Measurements from ENCODE around the gene OLFM2.

OLFM2 gene

GRCh38 chr19:9970481-9970880 lies 34.2 kb upstream of the OLFM2 start:
- DNase-seq: no peak
- H3K4me1 ChIP-seq: no peaks in the 10 kb centered on the region
- H3K27ac ChIP-seq: no peak overlapping the region
- TF ChIP-seq, protein P1, sequence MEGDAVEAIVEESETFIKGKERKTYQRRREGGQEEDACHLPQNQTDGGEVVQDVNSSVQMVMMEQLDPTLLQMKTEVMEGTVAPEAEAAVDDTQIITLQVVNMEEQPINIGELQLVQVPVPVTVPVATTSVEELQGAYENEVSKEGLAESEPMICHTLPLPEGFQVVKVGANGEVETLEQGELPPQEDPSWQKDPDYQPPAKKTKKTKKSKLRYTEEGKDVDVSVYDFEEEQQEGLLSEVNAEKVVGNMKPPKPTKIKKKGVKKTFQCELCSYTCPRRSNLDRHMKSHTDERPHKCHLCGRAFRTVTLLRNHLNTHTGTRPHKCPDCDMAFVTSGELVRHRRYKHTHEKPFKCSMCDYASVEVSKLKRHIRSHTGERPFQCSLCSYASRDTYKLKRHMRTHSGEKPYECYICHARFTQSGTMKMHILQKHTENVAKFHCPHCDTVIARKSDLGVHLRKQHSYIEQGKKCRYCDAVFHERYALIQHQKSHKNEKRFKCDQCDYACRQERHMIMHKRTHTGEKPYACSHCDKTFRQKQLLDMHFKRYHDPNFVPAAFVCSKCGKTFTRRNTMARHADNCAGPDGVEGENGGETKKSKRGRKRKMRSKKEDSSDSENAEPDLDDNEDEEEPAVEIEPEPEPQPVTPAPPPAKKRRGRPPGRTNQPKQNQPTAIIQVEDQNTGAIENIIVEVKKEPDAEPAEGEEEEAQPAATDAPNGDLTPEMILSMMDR (IDR thresholded peaks at IDR 0.05): no peak
- intact Hi-C loops (cut with DNase I; ENCODE audit: low total_unique reads): no loop called here
- H3K9me3 ChIP-seq: no peaks in the 10 kb centered on the region
- no peak overlapping the region for H3K4me3 ChIP-seq
- H3K27me3 ChIP-seq: peaks cover 0 to 4% of the 10 kb centered on the region in 2 donors
- peaks cover 0 to 6% (median 0%) of the 10 kb centered on the region in 3 donors for H3K36me3 ChIP-seq

- TF ChIP-seq, protein P1 (IDR thresholded peaks at IDR 0.05): no peak
- Histone ChIP-seq H3K36me3 (peaks cover 0 to 6% (median 0%) of the 10 kb centered on the region in 3 donors), H3K4me3 (no peak overlapping the region), H3K27ac (no peak overlapping the region), H3K4me1 (no peaks in the 10 kb centered on the region), H3K9me3 (no peaks in the 10 kb centered on the region), H3K27me3 (peaks cover 0 to 4% of the 10 kb centered on the region in 2 donors)
- no peak for DNase-seq
- intact Hi-C loops (cut with DNase I; ENCODE audit: low total_unique reads): no loop called here
These were observed 33.3 kb upstream of the OLFM2 start for GRCh38 chr19:9969688-9969975.

DNA sequence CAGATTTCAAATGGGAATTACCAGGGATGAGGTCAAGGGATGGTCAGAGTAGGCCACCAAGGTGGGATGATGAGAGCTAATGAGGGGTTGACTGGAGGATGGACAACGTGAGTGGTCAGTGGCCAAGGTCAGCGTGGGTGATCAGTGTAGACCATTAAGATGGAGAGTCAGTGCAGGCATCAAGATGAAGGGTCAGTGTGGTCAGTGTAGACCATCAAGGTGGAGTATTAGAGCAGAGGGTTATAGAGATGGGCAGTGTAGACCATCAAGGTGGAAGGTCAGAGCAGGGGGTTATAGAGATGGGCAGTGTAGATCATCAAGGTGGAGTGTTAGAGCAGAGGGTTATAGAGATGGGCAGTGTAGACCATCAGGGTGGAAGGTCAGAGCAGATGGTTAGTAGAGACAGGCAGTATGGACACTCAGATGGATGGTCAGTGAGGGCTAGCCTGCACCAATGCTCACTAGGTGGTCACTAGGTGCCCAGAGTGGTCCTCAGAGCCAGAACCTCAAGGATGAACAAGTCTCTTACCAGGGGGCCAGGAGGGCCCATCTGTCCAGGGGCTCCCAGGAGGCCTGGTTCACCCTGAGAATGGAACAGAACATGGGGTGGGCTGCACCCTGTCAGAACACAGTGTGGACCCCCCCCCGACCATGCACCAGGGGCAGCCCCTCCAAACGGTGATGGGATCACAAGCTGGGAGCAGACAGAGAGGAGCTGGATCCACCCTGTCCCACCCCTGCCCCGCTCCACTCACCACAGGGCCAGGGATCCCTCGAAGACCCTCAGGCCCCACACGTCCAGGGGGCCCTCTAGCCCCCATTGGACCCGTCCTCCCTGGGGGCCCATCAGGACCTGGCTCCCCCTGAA lies 32.7 kb upstream of the OLFM2 start:
- Histone ChIP-seq H3K4me1 (no peaks in the 10 kb centered on the region), H3K9me3 (no peaks in the 10 kb centered on the region), H3K27me3 (peaks cover 0 to 4% of the 10 kb centered on the region in 2 donors), H3K36me3 (peaks cover 0 to 6% (median under 1%) of the 10 kb centered on the region in 3 donors), H3K27ac (no peak overlapping the region), H3K4me3 (no peak overlapping the region)
- no peak for DNase-seq
- TF ChIP-seq, protein P1 (IDR thresholded peaks at IDR 0.05): no peak
- intact Hi-C loops (cut with DNase I; ENCODE audit: low total_unique reads): no loop called here

DNA sequence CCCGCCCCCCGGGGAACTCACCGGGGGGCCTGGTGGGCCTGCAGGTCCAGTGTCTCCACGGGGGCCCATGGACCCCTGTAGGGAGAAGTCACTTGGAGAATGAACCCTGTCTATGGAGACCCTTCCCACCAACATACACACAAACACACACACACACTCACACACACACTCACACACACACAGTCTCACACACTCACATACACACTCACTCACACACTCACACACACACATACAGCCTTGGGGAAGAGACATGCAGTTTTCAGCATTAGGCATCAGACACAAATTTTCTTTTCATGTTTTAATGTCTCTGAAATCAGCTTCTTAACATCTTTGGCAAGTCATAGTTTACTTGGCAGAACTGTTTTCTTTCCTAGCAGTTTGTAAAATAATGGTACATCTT lies 31.0 kb upstream of the OLFM2 start:
- intact Hi-C loops (cut with DNase I; ENCODE audit: low total_unique reads): no loop called here
- Histone ChIP-seq H3K9me3 (no peaks in the 10 kb centered on the region), H3K36me3 (peaks cover 0 to 5% (median 0%) of the 10 kb centered on the region in 3 donors), H3K4me1 (no peaks in the 10 kb centered on the region), H3K4me3 (no peak overlapping the region), H3K27ac (no peak overlapping the region), H3K27me3 (peaks cover 0 to 4% of the 10 kb centered on the region in 2 donors)
- no peak for DNase-seq
- TF ChIP-seq, protein P1 (IDR thresholded peaks at IDR 0.05): no peak

- intact Hi-C loops (cut with DNase I; ENCODE audit: low total_unique reads): no loop called here
- peaks cover 0 to 4% of the 10 kb centered on the region in 2 donors for H3K27me3 ChIP-seq
- TF ChIP-seq, protein P1 (IDR thresholded peaks at IDR 0.05): no peak
- H3K9me3 ChIP-seq: no peaks in the 10 kb centered on the region
- H3K27ac ChIP-seq: no peak overlapping the region
- no peak for DNase-seq
- H3K36me3 ChIP-seq: peaks cover 0 to 5% (median 0%) of the 10 kb centered on the region in 3 donors
- H3K4me1 ChIP-seq: no peaks in the 10 kb centered on the region
- H3K4me3 ChIP-seq: no peak overlapping the region
These were observed 30.1 kb upstream of the OLFM2 start for GRCh38 chr19:9966448-9966847.
